Ovary (tissue), 9 donors: ENCODE measurements around the gene CCNB1IP1. TPM values are rescaled to one million over a fixed set of nuclear protein-coding genes. Genes with fewer than 3 reads are reported as not detected.

Source experiments
- DNase-seq, 5 donors: peaks; one replicate each; pipeline ENCODE4 v3.0.0-alpha.2; 2019 to 2020
- H3K27ac ChIP-seq, 2 donors: fragments of 200-600 bp; one replicate each; pipeline versions ENCODE4 v1.5.1 to v1.8.0; 2019 to 2022
- H3K27me3 ChIP-seq: fragments of 200-600 bp; one replicate; pipeline ENCODE4 v1.8.0; 2022
- H3K36me3 ChIP-seq: fragments of 200-600 bp; sonication (generic); one replicate; pipeline ENCODE4 v1.5.1; 2019
- H3K4me1 ChIP-seq: one replicate; pipeline ENCODE4 v1.8.1; 2013; ENCODE audit warnings: mild to moderate bottlenecking, moderate library complexity; ENCODE audit not compliant: insufficient read depth
- H3K4me3 ChIP-seq: fragments of 200-600 bp; sonication (generic); one replicate; pipeline ENCODE4 v1.5.1; 2017
- H3K9me3 ChIP-seq, 2 donors: fragments of 200-600 bp in 1 of 2; sonication (generic) in 1 of 2; one replicate each; pipeline versions ENCODE4 v1.5.1 to v1.8.1; 2013 to 2019; ENCODE audit warnings: mild to moderate bottlenecking in 1 of 2, moderate library complexity in 1 of 2
- EP300 ChIP-seq: sonication (generic); formaldehyde crosslinking; IDR thresholded peaks from one replicate; pipeline ENCODE4 v1.6.1; 2017; ENCODE audit warnings: antibody characterized with exemption
- POLR2A ChIP-seq: fragments of 450-650 bp; IDR thresholded peaks from one replicate; pipeline ENCODE4 v1.6.1; 2017; ENCODE audit warnings: antibody characterized with exemption, mild to moderate bottlenecking, moderate library complexity
- WGBS, 3 donors: extraction: QIAGEN DNeasy Blood & Tissue Kit in 1 of 3; methylation state at CpG; one replicate each; pipeline versions ENCODE4 v1.1.5 to v1.1.7; 2013 to 2017; 5-methylcytosine and 5-hydroxymethylcytosine counted together
- intact Hi-C, 4 donors: fragments of 100-400 bp; cut with DNase I; formaldehyde crosslinking; loops; one replicate each; pipeline versions ENCODE4 v1.11.0 to v1.15.1; 2022 to 2023
- polyA plus RNA-seq, 2 donors: library from polyadenylated mRNA; stranded (reverse); fragments of 200-250 nt in 1 of 2; fragments of 350-450 nt in 1 of 2; fragmentation: Illumina TruSeq in 1 of 2; extraction: RNeasy Lipid Tissue Mini Kit (QIAGEN cat#74804) in 1 of 2; gene quantifications; one replicate each; pipeline ENCODE4 v1.2.3, GENCODE V29; 2013 to 2014
- total RNA-seq, 7 donors: library from RNA; depleted of rRNA in 2 of 7; stranded (reverse); fragments of >200 nt in 2 of 7; fragmentation: NEBNext Ultra II Directional in 3 of 7; extraction: Animal tissue kit (Norgen Biotek cat#: 25700) in 3 of 7; gene quantifications; one replicate each; pipeline versions ENCODE4 v1.1.0 to v1.2.4, GENCODE V29; 2016 to 2023
- TF ChIP-seq, protein P1 (sequence below), 3 donors: fragments of 450-650 bp in 2 of 3; fragments of 200-600 bp in 1 of 3; IDR thresholded peaks; one replicate each; pipeline versions ENCODE4 v1.5.1 to v1.8.0; 2016 to 2022; ENCODE audit warnings: antibody characterized with exemption in 3 of 3, mild to moderate bottlenecking in 1 of 3
- donor health status: DM: no; HTN: no; CAD: no; lungs with moderate emphysema.
- donor health status: DM: no; HTN: no; CAD: no.
- donor health status: Bipolar disorder and iron deficiency.
- donor health status: DM: yes; HTN: yes; CAD: no.
- donor health status: DM: no; HTN: no; CAD: no.
- donor health status: DM: yes; HTN: yes; CAD: no.

CCNB1IP1 gene
- total and polyA plus RNA-seq, 9 donors, result 57.1 to 150 (median 88.0) TPM

GRCh38 chr14:20314026-20314425, 19.1 kb downstream of the CCNB1IP1 start:
- Histone ChIP-seq H3K27ac (no peak overlapping the region), H3K4me3 (no peak overlapping the region), H3K9me3 (no peaks in the 10 kb centered on the region), H3K36me3 (no peaks in the 10 kb centered on the region), H3K4me1 (no peaks in the 10 kb centered on the region), H3K27me3 (no peaks in the 10 kb centered on the region)
- TF ChIP-seq POLR2A (no peak), EP300 (no peak)
- TF ChIP-seq, protein P1, sequence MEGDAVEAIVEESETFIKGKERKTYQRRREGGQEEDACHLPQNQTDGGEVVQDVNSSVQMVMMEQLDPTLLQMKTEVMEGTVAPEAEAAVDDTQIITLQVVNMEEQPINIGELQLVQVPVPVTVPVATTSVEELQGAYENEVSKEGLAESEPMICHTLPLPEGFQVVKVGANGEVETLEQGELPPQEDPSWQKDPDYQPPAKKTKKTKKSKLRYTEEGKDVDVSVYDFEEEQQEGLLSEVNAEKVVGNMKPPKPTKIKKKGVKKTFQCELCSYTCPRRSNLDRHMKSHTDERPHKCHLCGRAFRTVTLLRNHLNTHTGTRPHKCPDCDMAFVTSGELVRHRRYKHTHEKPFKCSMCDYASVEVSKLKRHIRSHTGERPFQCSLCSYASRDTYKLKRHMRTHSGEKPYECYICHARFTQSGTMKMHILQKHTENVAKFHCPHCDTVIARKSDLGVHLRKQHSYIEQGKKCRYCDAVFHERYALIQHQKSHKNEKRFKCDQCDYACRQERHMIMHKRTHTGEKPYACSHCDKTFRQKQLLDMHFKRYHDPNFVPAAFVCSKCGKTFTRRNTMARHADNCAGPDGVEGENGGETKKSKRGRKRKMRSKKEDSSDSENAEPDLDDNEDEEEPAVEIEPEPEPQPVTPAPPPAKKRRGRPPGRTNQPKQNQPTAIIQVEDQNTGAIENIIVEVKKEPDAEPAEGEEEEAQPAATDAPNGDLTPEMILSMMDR (IDR thresholded peaks at IDR 0.05), result no peak
- 82 to 93% (median 87%) methylated on average over 2 of the region's 2 CpGs for WGBS, 3 donors
- intact Hi-C loops, result no loop called here
- DNase-seq, result no peak

- no peak overlapping the region for H3K27ac ChIP-seq
- no peak for TF ChIP-seq POLR2A
- whole genome bisulfite sequencing, 3 donors, result 92 to 94% (median 93%) methylated on average over 1 of the region's 1 CpG
- no peaks in the 10 kb centered on the region for H3K36me3 ChIP-seq
- no peak for DNase-seq
- peak overlapping the region; percentile 71 for H3K4me3 ChIP-seq
- no peaks in the 10 kb centered on the region for H3K4me1 ChIP-seq
- no peaks in the 10 kb centered on the region for H3K27me3 ChIP-seq
- intact Hi-C loops, result no loop called here
- H3K9me3 ChIP-seq, result no peaks in the 10 kb centered on the region
Observed at GRCh38 chr14:20306079-20306423, 27.0 kb downstream of the CCNB1IP1 start.

- Histone ChIP-seq H3K27ac (no peak within 1 kb of the TSS), H3K4me1 (no peaks in the 10 kb centered on the region), H3K9me3 (no peaks in the 10 kb centered on the region), H3K27me3 (no peaks in the 10 kb centered on the region), H3K4me3 (peak within 1 kb of the TSS; percentile 71), H3K36me3 (no peaks in the 10 kb centered on the region)
- TF ChIP-seq, protein P1 (IDR thresholded peaks at IDR 0.05), result peak; percentile 58 to 84 (median 65)
- TF ChIP-seq EP300, result no peak
- DNase-seq, result peak; percentile 73 to 90 (median 83)
- 0% methylated on average over 27 of the region's 27 CpGs for WGBS, 3 donors
- intact Hi-C loops, result no loop called here
Observed at GRCh38 chr14:20305265-20306078, 27.6 kb downstream of the CCNB1IP1 start, which contains the start of gene TTC5. TSS of gene TTC5 (minus strand) at chr14:20305951. CDS start at chr14:20305937, 14 bp downstream.

DNA sequence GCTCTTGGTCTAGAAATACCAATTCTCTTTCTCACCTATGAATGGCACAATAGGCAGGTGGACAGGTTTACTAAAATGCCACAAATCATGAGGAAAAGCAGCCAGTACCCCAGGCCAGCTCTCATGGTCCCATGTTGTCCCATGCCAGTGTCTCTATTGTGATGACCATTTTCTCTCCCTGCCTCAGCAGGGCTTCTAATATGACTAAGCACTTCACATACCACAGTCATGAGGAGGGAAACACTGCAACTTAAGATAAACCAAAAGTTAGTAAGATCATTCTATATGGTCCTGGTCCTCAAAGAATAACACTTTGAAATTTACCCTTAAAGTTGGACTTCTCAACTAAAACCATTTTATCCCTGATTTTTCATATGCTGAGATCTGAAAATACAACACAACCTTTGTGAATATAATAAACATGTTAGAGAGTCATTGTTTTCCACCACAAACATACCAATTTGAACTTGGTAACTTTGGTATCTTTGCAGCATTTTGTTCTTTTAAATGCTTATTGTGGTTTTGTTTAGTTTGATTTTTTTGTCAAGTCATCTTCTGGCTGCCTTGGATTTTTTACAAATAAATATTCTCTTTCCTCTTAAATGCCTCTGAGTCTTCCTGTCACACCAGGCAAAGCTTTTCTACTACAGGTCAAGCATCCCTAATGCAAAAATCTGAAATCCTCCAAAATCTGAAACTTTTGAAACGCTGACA, 30.9 kb downstream of the CCNB1IP1 start:
- DNase-seq, result no peak
- no peak overlapping the region for H3K4me3 ChIP-seq
- H3K36me3 ChIP-seq, result no peaks in the 10 kb centered on the region
- intact Hi-C loops, result no loop called here
- H3K4me1 ChIP-seq, result no peaks in the 10 kb centered on the region
- 83 to 95% (median 89%) methylated on average over 1 of the region's 1 CpG for WGBS, 3 donors
- TF ChIP-seq, protein P1 (IDR thresholded peaks at IDR 0.05), result no peak
- TF ChIP-seq POLR2A, result no peak
- no peak for TF ChIP-seq EP300
- H3K9me3 ChIP-seq, result no peaks in the 10 kb centered on the region
- no peak overlapping the region for H3K27ac ChIP-seq
- no peaks in the 10 kb centered on the region for H3K27me3 ChIP-seq

DNA sequence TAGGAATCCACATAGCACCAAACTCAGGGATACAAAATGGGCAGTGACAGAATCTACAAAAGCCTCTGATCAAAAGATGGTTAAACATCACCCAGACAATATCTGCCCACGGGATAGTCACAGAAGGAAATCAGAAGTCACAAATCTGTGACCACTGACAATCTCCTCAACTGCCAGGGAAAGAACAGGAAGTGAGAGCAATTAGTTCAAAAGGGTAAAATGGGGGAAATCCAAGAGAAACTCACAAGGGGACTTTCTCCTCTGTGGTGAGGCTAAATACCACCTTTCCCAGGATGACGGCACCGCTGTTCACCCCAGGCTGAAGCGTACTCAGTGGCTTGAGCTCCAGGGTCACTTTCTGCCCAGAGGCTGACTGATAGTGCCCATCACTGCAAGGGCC, 38.0 kb downstream of the CCNB1IP1 start:
- Histone ChIP-seq H3K4me1 (no peaks in the 10 kb centered on the region), H3K9me3 (no peaks in the 10 kb centered on the region), H3K27me3 (no peaks in the 10 kb centered on the region), H3K36me3 (no peaks in the 10 kb centered on the region), H3K27ac (no peak overlapping the region), H3K4me3 (no peak overlapping the region)
- intact Hi-C loops, result no loop called here
- DNase-seq, result no peak
- TF ChIP-seq POLR2A (no peak), EP300 (no peak)
- TF ChIP-seq, protein P1 (IDR thresholded peaks at IDR 0.05), result no peak
- WGBS, 3 donors, result 87 to 92% (median 91%) methylated on average over 4 of the region's 4 CpGs
